HepG2 (cell line): ENCODE measurements around the gene PARP3. TPM values are rescaled to one million over a fixed set of nuclear protein-coding genes. Genes with fewer than 3 reads are reported as not detected.

ENCODE experiments used
- ATF3 ChIP-seq: sonication (generic); formaldehyde crosslinking; IDR thresholded peaks from 2 replicates; pipeline ENCODE4 v1.4.0; 2020; ENCODE audit warnings: missing genetic modification reagents
- BRF2 ChIP-seq: sonication (generic); formaldehyde crosslinking; IDR thresholded peaks from 2 replicates; pipeline ENCODE4 v1.8.1; 2022; ENCODE audit warnings: mild to moderate bottlenecking, missing genetic modification reagents
- GPBP1L1 ChIP-seq: sonication (generic); formaldehyde crosslinking; IDR thresholded peaks from 2 replicates; pipeline ENCODE4 v1.5.0; 2020; ENCODE audit warnings: mild to moderate bottlenecking, missing genetic modification reagents
- HOXA7 ChIP-seq: sonication (generic); formaldehyde crosslinking; IDR thresholded peaks from 2 replicates; pipeline ENCODE4 v1.8.1; 2022; ENCODE audit warnings: mild to moderate bottlenecking, missing genetic modification reagents, moderate library complexity
- KLF13 ChIP-seq: sonication (generic); formaldehyde crosslinking; IDR thresholded peaks from 2 replicates; pipeline ENCODE4 v1.4.0; 2020; ENCODE audit warnings: mild to moderate bottlenecking, missing genetic modification reagents
- MAX ChIP-seq: IDR thresholded peaks from 2 replicates; pipeline ENCODE4 v1.6.1; 2012; ENCODE audit warnings: inconsistent platforms
- MIER3 ChIP-seq: IDR thresholded peaks from 2 replicates; pipeline ENCODE4 v1.6.1; 2016; ENCODE audit warnings: missing compliant biosample characterization, borderline replicate concordance
- MNT ChIP-seq: fragments of 450-650 bp; IDR thresholded peaks from 2 replicates; pipeline ENCODE4 v1.6.1; 2016
- NPAS2 ChIP-seq: sonication (generic); formaldehyde crosslinking; IDR thresholded peaks from 2 replicates; pipeline ENCODE4 v1.8.0; 2022; ENCODE audit warnings: mild to moderate bottlenecking, missing genetic modification reagents, borderline replicate concordance
- NR2F1 ChIP-seq, 2 experiments: fragments of 450-650 bp in 1 of 2; formaldehyde crosslinking in 1 of 2; IDR thresholded peaks; 2 replicates each; pipeline versions ENCODE4 v1.5.0 to v1.6.1; 2016 to 2020; ENCODE audit warnings: mild to moderate bottlenecking in 1 of 2, missing compliant biosample characterization in 1 of 2, missing genetic modification reagents in 1 of 2, moderate library complexity in 1 of 2
- PHF20 ChIP-seq: sonication (generic); formaldehyde crosslinking; IDR thresholded peaks from 2 replicates; pipeline ENCODE4 v1.5.0; 2020; ENCODE audit warnings: mild to moderate bottlenecking, missing genetic modification reagents
- POLR2AphosphoS5 ChIP-seq: IDR thresholded peaks from 2 replicates; pipeline ENCODE4 v1.6.1; 2012; ENCODE audit warnings: low read depth, low read length
- RARA ChIP-seq: IDR thresholded peaks from 2 replicates; pipeline ENCODE4 v1.6.1; 2016; ENCODE audit warnings: missing genetic modification reagents, missing compliant biosample characterization
- SRSF9 ChIP-seq: fragments of 200-400 bp; formaldehyde crosslinking; IDR thresholded peaks from 2 replicates; pipeline ENCODE4 v1.6.1; 2018; ENCODE audit warnings: borderline replicate concordance, mild to moderate bottlenecking, low read depth, low read length; ENCODE audit not compliant: insufficient read depth, poor library complexity, severe bottlenecking
- TEAD2 ChIP-seq: sonication (generic); formaldehyde crosslinking; IDR thresholded peaks from 2 replicates; pipeline ENCODE4 v1.9.0; 2021; ENCODE audit warnings: missing genetic modification reagents
- ZFAT ChIP-seq: sonication (generic); formaldehyde crosslinking; conservative IDR thresholded peaks from 2 replicates; pipeline ENCODE4 v1.8.1; 2023; ENCODE audit warnings: missing genetic modification reagents, inconsistent platforms
- ZFP91 ChIP-seq: sonication (generic); formaldehyde crosslinking; IDR thresholded peaks from 2 replicates; pipeline ENCODE4 v1.9.0; 2022; ENCODE audit warnings: missing genetic modification reagents, mild to moderate bottlenecking, borderline replicate concordance
- ZFY ChIP-seq: sonication (generic); formaldehyde crosslinking; IDR thresholded peaks from 2 replicates; pipeline ENCODE4 v1.4.0; 2020; ENCODE audit warnings: missing genetic modification reagents
- ZNF296 ChIP-seq: sonication (generic); formaldehyde crosslinking; conservative IDR thresholded peaks from 2 replicates; pipeline ENCODE4 v1.5.0; 2020; ENCODE audit warnings: mild to moderate bottlenecking, missing genetic modification reagents
- ZNF614 ChIP-seq: IDR thresholded peaks from 2 replicates; pipeline ENCODE4 v1.6.1; 2018; ENCODE audit warnings: missing biosample characterization, missing genetic modification reagents, inconsistent platforms, borderline replicate concordance
- ZNF792 ChIP-seq: IDR thresholded peaks from 2 replicates; pipeline ENCODE4 v1.6.1; 2016
- ZSCAN30 ChIP-seq: sonication (generic); formaldehyde crosslinking; IDR thresholded peaks from 2 replicates; pipeline ENCODE4 v1.5.0; 2020; ENCODE audit warnings: mild to moderate bottlenecking, missing genetic modification reagents
- polyA plus RNA-seq, 8 experiments: library from polyadenylated mRNA; depleted of rRNA in 3 of 8; stranded (reverse) in 7 of 8; unstranded in 1 of 8; fragments of >200 nt; fragmentation: Illumina TruSeq in 4 of 8; extraction: Trizol in 4 of 8; gene quantifications; 2 replicates each; pipeline versions ENCODE4 v1.2.1 to v1.2.3, GENCODE V29; 2011 to 2016; ENCODE audit warnings: low read depth in 4 of 8, missing spikeins in 1 of 8, mixed read lengths in 1 of 8; ENCODE audit not compliant: insufficient read depth in 1 of 8
- total RNA-seq, 5 experiments: library from RNA; depleted of rRNA; stranded (reverse); fragments of >200 nt; fragmentation: Illumina TruSeq; extraction: Trizol; gene quantifications; 2 replicates each; pipeline ENCODE4 v1.2.3, GENCODE V29; 2016; ENCODE audit warnings: low read depth in 1 of 5

The PARP3 gene
- total and polyA plus RNA-seq, 2 of the 13 experiments (the other 11 are each of a cell fraction or from before 2014, with no cell fraction given), result 11.2 to 21.5 TPM

GRCh38 chr3:51982838-51983577 lies 40.8 kb downstream of the PARP3 start, which contains the start of gene ACY1 (continued):
- TF ChIP-seq ZNF792 (CRISPR knock-in tag) (peak; percentile 86), HOXA7 (CRISPR knock-in tag) (peak; percentile 36; the same call in 1 of the 2 replicates), ZFP91 (peak; percentile 90), MAX (peak; percentile 98), NR2F1 (CRISPR knock-in tag; IDR thresholded peaks at IDR 0.05) (peak; percentile 90 to 92), PHF20 (CRISPR knock-in tag) (peak; percentile 45; the same call in 1 of the 2 replicates), KLF13 (CRISPR knock-in tag) (peak; percentile 98), MIER3 (CRISPR knock-in tag) (no peak; the same call in 1 of the 2 replicates), ATF3 (CRISPR knock-in tag) (0 out of 2 replicates have a peak, but pooled peaks have one; percentile 4), RARA (peak; percentile 90), NPAS2 (CRISPR knock-in tag) (no peak), MNT (peak; percentile 88), ZSCAN30 (no peak), ZFAT (no peak), GPBP1L1 (CRISPR knock-in tag) (no peak), ZFY (CRISPR knock-in tag) (peak; percentile 89), ZNF614 (peak; percentile 61; the same call in 1 of the 2 replicates), SRSF9 (no peak), POLR2AphosphoS5 (peak; percentile 98), TEAD2 (CRISPR knock-in tag) (no peak), ZNF296 (peak; percentile 86; the same call in 1 of the 2 replicates), BRF2 (no peak; the same call in 1 of the 2 replicates)
